GM18507 (cell line): ENCODE data around the gene STARD8.
"Not testable (repeated sequence)": the region's sequence is repeated elsewhere in the genome, so short reads cannot be mapped to it uniquely, and the experiment has no call there.

Experiments
- DNase-seq: peaks from one replicate; pipeline ENCODE4 v3.0.0; 2011; ENCODE audit warnings: low read depth; ENCODE audit not compliant: insufficient read length; ENCODE audit errors: extremely low spot score
- FAIRE-seq: peaks from 2 replicates; lab custom pipeline; 2011; peaks lifted over from hg19 to GRCh38; lab: Jason Lieb, UNC

The STARD8 gene

GRCh38 chrX:68647156-68647957 lies at the start of gene STARD8:
TSS of gene STARD8 (plus strand) at chrX:68647666. CDS start at chrX:68647883, 217 bp downstream.
- DNase-seq (no peak), FAIRE-seq (no peak)

GRCh38 chrX:68598841-68599240 lies 48.6 kb upstream of the STARD8 start:
- FAIRE-seq (no peak), DNase-seq (no peak)

GRCh38 chrX:68599256-68600152 lies 48.0 kb upstream of the STARD8 start:
- DNase-seq, result no peak
- no peak for FAIRE-seq

GRCh38 chrX:68604216-68604615 lies 43.2 kb upstream of the STARD8 start:
- FAIRE-seq, result not testable (repeated sequence)

GRCh38 chrX:68614733-68615132 lies 32.7 kb upstream of the STARD8 start:
- not testable (repeated sequence) for DNase-seq, FAIRE-seq

More at GRCh38 chrX:68604216-68604615, 43.2 kb upstream of the STARD8 start:
- not testable (repeated sequence) for DNase-seq

- FAIRE-seq (no peak), DNase-seq (no peak)
Observed at GRCh38 chrX:68627986-68628385, 19.5 kb upstream of the STARD8 start.

GRCh38 chrX:68629936-68630335 lies 17.5 kb upstream of the STARD8 start:
- not testable (repeated sequence) for FAIRE-seq

GRCh38 chrX:68631336-68631735 lies 16.1 kb upstream of the STARD8 start:
- no peak for DNase-seq
- FAIRE-seq, result no peak

More at GRCh38 chrX:68629936-68630335, 17.5 kb upstream of the STARD8 start:
- not testable (repeated sequence) for DNase-seq

- no peak for FAIRE-seq
Observed at GRCh38 chrX:68632491-68632890, 15.0 kb upstream of the STARD8 start.

GRCh38 chrX:68633981-68634380 lies 13.5 kb upstream of the STARD8 start:
- no peak for FAIRE-seq
- DNase-seq, result no peak

More at GRCh38 chrX:68632491-68632890, 15.0 kb upstream of the STARD8 start:
- no peak for DNase-seq

GRCh38 chrX:68634649-68635227 lies 12.7 kb upstream of the STARD8 start:
- no peak for DNase-seq

GRCh38 chrX:68640661-68641060 lies 6.8 kb upstream of the STARD8 start:
- DNase-seq (no peak), FAIRE-seq (no peak)

More at GRCh38 chrX:68634649-68635227, 12.7 kb upstream of the STARD8 start:
- FAIRE-seq, result no peak

GRCh38 chrX:68644861-68645260 lies 2.6 kb upstream of the STARD8 start:
- no peak for FAIRE-seq
- no peak for DNase-seq

- no peak for FAIRE-seq
- no peak for DNase-seq
Observed at GRCh38 chrX:68646421-68646820, 1.0 kb upstream of the STARD8 start.

GRCh38 chrX:68648960-68649359 lies 1.5 kb downstream of the STARD8 start:
- no peak for FAIRE-seq

GRCh38 chrX:68650491-68650890 lies 3.0 kb downstream of the STARD8 start:
- DNase-seq (no peak), FAIRE-seq (no peak)

More at GRCh38 chrX:68648960-68649359, 1.5 kb downstream of the STARD8 start:
- DNase-seq, result no peak

GRCh38 chrX:68651110-68651509 lies 3.6 kb downstream of the STARD8 start:
- DNase-seq (no peak), FAIRE-seq (no peak)

GRCh38 chrX:68652326-68653170 lies 5.1 kb downstream of the STARD8 start:
- FAIRE-seq, result no peak
- no peak for DNase-seq

GRCh38 chrX:68654693-68655092 lies 7.2 kb downstream of the STARD8 start:
- no peak for FAIRE-seq
- no peak for DNase-seq
